Uterus (tissue), 4 donors: Measurements from ENCODE around the gene MALT1. TPM values are rescaled to one million over a fixed set of nuclear protein-coding genes. Genes with fewer than 3 reads are reported as not detected.

Source experiments
- DNase-seq, 2 donors: peaks; one replicate each; pipeline ENCODE4 v3.0.0-alpha.2; 2019 to 2020
- H3K27ac ChIP-seq, 2 donors: fragments of 200-600 bp; sonication (generic); 1 replicate in 1 of 2; 2 replicates in 1 of 2; pipeline ENCODE4 v1.5.1; 2016 to 2018
- H3K27me3 ChIP-seq, 2 donors: fragments of 200-600 bp; sonication (generic); one replicate each; pipeline ENCODE4 v1.5.1; 2018 to 2019; ENCODE audit warnings: control low read depth in 1 of 2
- H3K36me3 ChIP-seq, 2 donors: fragments of 200-600 bp; sonication (generic); one replicate each; pipeline ENCODE4 v1.5.1; 2019; ENCODE audit warnings: control low read depth in 1 of 2
- H3K4me1 ChIP-seq, 2 donors: fragments of 200-600 bp; sonication (generic); one replicate each; pipeline ENCODE4 v1.5.1; 2018 to 2019; ENCODE audit warnings: control low read depth in 1 of 2
- H3K4me3 ChIP-seq, 2 donors: fragments of 200-600 bp; sonication (generic); 1 replicate in 1 of 2; 2 replicates in 1 of 2; pipeline ENCODE4 v1.5.1; 2018 to 2019; ENCODE audit warnings: mild to moderate bottlenecking in 1 of 2
- H3K9me3 ChIP-seq, 2 donors: fragments of 200-600 bp; sonication (generic); one replicate each; pipeline ENCODE4 v1.5.1; 2019; ENCODE audit warnings: control low read depth in 1 of 2
- CTCF ChIP-seq, 4 experiments: fragments of 200-600 bp in 2 of 4; fragments of 450-650 bp in 2 of 4; sonication (generic) in 2 of 4; IDR thresholded peaks; one replicate each; pipeline ENCODE4 v1.5.1; 2016 to 2019; ENCODE audit warnings: antibody characterized with exemption in 4 of 4, mild to moderate bottlenecking in 2 of 4, moderate library complexity in 1 of 4
- POLR2A ChIP-seq, 2 donors: fragments of 450-650 bp; IDR thresholded peaks; one replicate each; pipeline ENCODE4 v1.6.1; 2016; ENCODE audit warnings: antibody characterized with exemption in 2 of 2, mild to moderate bottlenecking in 1 of 2, moderate library complexity in 1 of 2
- intact Hi-C: fragments of 100-400 bp; cut with DNase I; formaldehyde crosslinking; loops from one replicate; pipeline ENCODE4 v1.15.1; 2023; ENCODE audit warnings: low total_unique reads
- total RNA-seq, 4 donors: library from RNA; depleted of rRNA in 3 of 4; stranded (reverse); fragments of >200 nt in 3 of 4; gene quantifications; one replicate each; pipeline versions ENCODE4 v1.1.0 to v1.2.4, GENCODE V29; 2014 to 2023
- donor health status: DM: yes; HTN: yes; CAD: no.

Gene MALT1
- total RNA-seq, 4 donors from 2014 or later: 22.1 to 51.4 (median 30.5) TPM

GRCh38 chr18:58653814-58654509 is 17.3 kb upstream of the MALT1 start:
- Histone ChIP-seq H3K27me3 (no peaks in the 10 kb centered on the region), H3K4me1 (no peaks in the 10 kb centered on the region), H3K4me3 (no peak overlapping the region), H3K27ac (no peak overlapping the region), H3K36me3 (no peaks in the 10 kb centered on the region), H3K9me3 (no peaks in the 10 kb centered on the region)
- intact Hi-C loops: no loop called here
- no peak for TF ChIP-seq CTCF (IDR thresholded peaks at IDR 0.05)
- TF ChIP-seq POLR2A (IDR thresholded peaks at IDR 0.05): no peak
- DNase-seq: no peak

GRCh38 chr18:58654896-58655614 is 16.2 kb upstream of the MALT1 start:
- DNase-seq: no peak
- Histone ChIP-seq H3K27me3 (no peaks in the 10 kb centered on the region), H3K36me3 (no peaks in the 10 kb centered on the region), H3K9me3 (no peaks in the 10 kb centered on the region), H3K4me1 (no peaks in the 10 kb centered on the region), H3K27ac (no peak overlapping the region), H3K4me3 (no peak overlapping the region)
- no peak for TF ChIP-seq POLR2A (IDR thresholded peaks at IDR 0.05)
- TF ChIP-seq CTCF (IDR thresholded peaks at IDR 0.05): no peak
- intact Hi-C loops: no loop called here

GRCh38 chr18:58657081-58657480 is 14.2 kb upstream of the MALT1 start:
- Histone ChIP-seq H3K9me3 (no peaks in the 10 kb centered on the region), H3K4me1 (no peaks in the 10 kb centered on the region), H3K27me3 (no peaks in the 10 kb centered on the region), H3K27ac (no peak overlapping the region), H3K36me3 (no peaks in the 10 kb centered on the region), H3K4me3 (no peak overlapping the region)
- DNase-seq: no peak
- intact Hi-C loops: no loop called here
- TF ChIP-seq CTCF (IDR thresholded peaks at IDR 0.05): no peak
- no peak for TF ChIP-seq POLR2A (IDR thresholded peaks at IDR 0.05)

- Histone ChIP-seq H3K27me3 (no peaks in the 10 kb centered on the region), H3K27ac (no peak overlapping the region), H3K36me3 (no peaks in the 10 kb centered on the region), H3K4me3 (no peak overlapping the region), H3K4me1 (no peaks in the 10 kb centered on the region), H3K9me3 (no peaks in the 10 kb centered on the region)
- intact Hi-C loops: no loop called here
- no peak for DNase-seq
- TF ChIP-seq CTCF (IDR thresholded peaks at IDR 0.05) (no peak), POLR2A (IDR thresholded peaks at IDR 0.05) (no peak)
These were observed 13.8 kb upstream of the MALT1 start for GRCh38 chr18:58657494-58657893.

GRCh38 chr18:58659691-58660090 is 11.6 kb upstream of the MALT1 start:
- Histone ChIP-seq H3K27ac (no peak overlapping the region), H3K4me3 (no peak overlapping the region), H3K4me1 (no peaks in the 10 kb centered on the region), H3K36me3 (no peaks in the 10 kb centered on the region), H3K9me3 (no peaks in the 10 kb centered on the region), H3K27me3 (no peaks in the 10 kb centered on the region)
- intact Hi-C loops: no loop called here
- TF ChIP-seq POLR2A (IDR thresholded peaks at IDR 0.05) (no peak), CTCF (IDR thresholded peaks at IDR 0.05) (no peak)
- no peak for DNase-seq
